Neural progenitor cell (in vitro differentiated cells): ENCODE data around the gene MRTFB. TPM values are rescaled to one million over a fixed set of nuclear protein-coding genes. Genes with fewer than 3 reads are reported as not detected.
A peak's percentile ranks its signal among the peaks of the same experiment; 100 is the strongest.
"Not testable (repeated sequence)": the region's sequence is repeated elsewhere in the genome, so short reads cannot be mapped to it uniquely, and the experiment has no call there.

Source experiments
- DNase-seq: peaks from one replicate; pipeline ENCODE4 v3.0.0-alpha.2; 2016; ENCODE audit warnings: low spot score
- H2AFZ ChIP-seq: fragments of 200-600 bp; sonication (generic); replicated peaks from 2 replicates; pipeline ENCODE4 v1.6.1; 2016; ENCODE audit warnings: antibody characterized with exemption
- H3F3A ChIP-seq: fragments of 200-600 bp; sonication (generic); 2 replicates; pipeline ENCODE4 v1.6.1; 2016; ENCODE audit warnings: antibody characterized with exemption, low read depth
- H3K27ac ChIP-seq: fragments of 200-600 bp; sonication (generic); 2 replicates; pipeline ENCODE4 v1.5.1; 2016; ENCODE audit warnings: mild to moderate bottlenecking
- H3K27me3 ChIP-seq: fragments of 200-600 bp; sonication (generic); 2 replicates; pipeline ENCODE4 v1.6.1; 2016; ENCODE audit warnings: mild to moderate bottlenecking, moderate library complexity
- H3K36me3 ChIP-seq: fragments of 200-600 bp; sonication (generic); 2 replicates; pipeline ENCODE4 v1.5.1; 2016
- H3K4me1 ChIP-seq: fragments of 200-600 bp; sonication (generic); 2 replicates; pipeline ENCODE4 v1.6.1; 2016; ENCODE audit warnings: mixed run types
- H3K4me2 ChIP-seq: fragments of 200-600 bp; sonication (generic); 2 replicates; pipeline ENCODE4 v1.6.1; 2016
- H3K4me3 ChIP-seq: fragments of 200-600 bp; sonication (generic); 2 replicates; pipeline ENCODE4 v1.5.1; 2016
- H3K79me2 ChIP-seq: fragments of 200-600 bp; sonication (generic); 2 replicates; pipeline ENCODE4 v1.6.1; 2016; ENCODE audit warnings: low read depth
- H3K9ac ChIP-seq: fragments of 200-600 bp; sonication (generic); 2 replicates; pipeline ENCODE4 v1.6.1; 2016
- H3K9me3 ChIP-seq: fragments of 200-600 bp; sonication (generic); 2 replicates; pipeline ENCODE4 v1.5.1; 2016; ENCODE audit warnings: low read depth
- H4K20me1 ChIP-seq: fragments of 200-600 bp; sonication (generic); 2 replicates; pipeline ENCODE4 v1.6.1; 2016; ENCODE audit warnings: low read depth
- H3K27ac Mint-ChIP-seq: 3 replicates; pipeline ENCODE4 v1.8.0; 2021; ENCODE audit warnings: mixed read lengths
- H3K27me3 Mint-ChIP-seq: 2 replicates; pipeline ENCODE4 v1.8.0; 2022; ENCODE audit warnings: low read depth, mild to moderate bottlenecking, inconsistent platforms, moderate library complexity, mixed read lengths; ENCODE audit not compliant: insufficient read depth
- H3K36me3 Mint-ChIP-seq: 3 replicates; pipeline ENCODE4 v1.8.0; 2021; ENCODE audit warnings: mixed read lengths
- H3K4me1 Mint-ChIP-seq: 3 replicates; pipeline ENCODE4 v1.8.0; 2021; ENCODE audit warnings: mixed read lengths
- H3K4me3 Mint-ChIP-seq: 3 replicates; pipeline ENCODE4 v1.8.0; 2021; ENCODE audit warnings: mild to moderate bottlenecking, moderate library complexity, mixed read lengths
- H3K9me3 Mint-ChIP-seq: 3 replicates; pipeline ENCODE4 v1.8.0; 2020; ENCODE audit warnings: mixed read lengths
- CTCF ChIP-seq: fragments of 200-600 bp; sonication (generic); IDR thresholded peaks from 2 replicates; pipeline ENCODE4 v1.5.1; 2017; ENCODE audit warnings: antibody characterized with exemption, mild to moderate bottlenecking
- EZH2 ChIP-seq: fragments of 200-600 bp; sonication (generic); IDR thresholded peaks from 2 replicates; pipeline ENCODE4 v1.6.1; 2017; ENCODE audit warnings: antibody characterized with exemption, mild to moderate bottlenecking, moderate library complexity
- EZH2phosphoT487 ChIP-seq: fragments of 200-600 bp; sonication (generic); IDR thresholded peaks from 2 replicates; pipeline ENCODE4 v1.6.1; 2017; ENCODE audit warnings: antibody characterized with exemption
- total RNA-seq: library from RNA; depleted of rRNA; stranded (reverse); fragments of >200 nt; gene quantifications from 2 replicates; pipeline ENCODE4 v1.2.3, GENCODE V29; 2015; ENCODE audit warnings: low replicate concordance

Gene MRTFB
- total RNA-seq, 1 donor from 2014 or later, result 26.8 TPM

GRCh38 chr16:14043278-14043677, 27.8 kb upstream of the MRTFB start:
- TF ChIP-seq EZH2phosphoT487, result no peak
- no peak for TF ChIP-seq CTCF
- TF ChIP-seq EZH2, result no peak
- Histone ChIP-seq H3K36me3 (no peaks in the 10 kb centered on the region), H3K4me1 (peaks cover 11% of the 10 kb centered on the region), H4K20me1 (no peaks in the 10 kb centered on the region), H3K9ac (no peak overlapping the region), H3K27me3 (no peaks in the 10 kb centered on the region), H3K4me3 (no peak overlapping the region), H3K79me2 (no peaks in the 10 kb centered on the region), H3K4me2 (no peak overlapping the region), H3K27ac (no peak overlapping the region), H3K9me3 (no peaks in the 10 kb centered on the region), H2AFZ (no peak overlapping the region), H3F3A (peaks cover 8% of the 10 kb centered on the region)
- DNase-seq, result no peak
- H3K27ac Mint-ChIP-seq, result no peak overlapping the region
- no peaks in the 10 kb centered on the region for H3K36me3 Mint-ChIP-seq
- H3K4me3 Mint-ChIP-seq, result no peak overlapping the region
- H3K4me1 Mint-ChIP-seq, result peaks cover 2% of the 10 kb centered on the region
- H3K27me3 Mint-ChIP-seq, result no peaks in the 10 kb centered on the region
- peaks cover 1% of the 10 kb centered on the region for H3K9me3 Mint-ChIP-seq

- no peaks in the 10 kb centered on the region for H4K20me1 ChIP-seq
- peaks cover 2% of the 10 kb centered on the region for H3K4me1 Mint-ChIP-seq
- no peak overlapping the region for H3K4me2 ChIP-seq
- H3K36me3 ChIP-seq, result no peaks in the 10 kb centered on the region
- TF ChIP-seq CTCF, result no peak
- no peak for TF ChIP-seq EZH2
- no peak for TF ChIP-seq EZH2phosphoT487
- no peaks in the 10 kb centered on the region for H3K27me3 ChIP-seq
- no peak overlapping the region for H3K4me3 Mint-ChIP-seq
- no peaks in the 10 kb centered on the region for H3K36me3 Mint-ChIP-seq
- peaks cover 11% of the 10 kb centered on the region for H3K4me1 ChIP-seq
- H3K27ac Mint-ChIP-seq, result no peak overlapping the region
- no peak for DNase-seq
- no peak overlapping the region for H3K9ac ChIP-seq
- no peak overlapping the region for H3K27ac ChIP-seq
- H3K27me3 Mint-ChIP-seq, result no peaks in the 10 kb centered on the region
- H3K9me3 Mint-ChIP-seq, result peaks cover 1% of the 10 kb centered on the region
- H3K4me3 ChIP-seq, result no peak overlapping the region
- peaks cover 8% of the 10 kb centered on the region for H3F3A ChIP-seq
- H3K9me3 ChIP-seq, result no peaks in the 10 kb centered on the region
- no peak overlapping the region for H2AFZ ChIP-seq
- H3K79me2 ChIP-seq, result no peaks in the 10 kb centered on the region
These were observed 27.3 kb upstream of the MRTFB start for GRCh38 chr16:14043793-14044192.

- peaks cover 18% of the 10 kb centered on the region for H3K4me1 ChIP-seq
- H3K27me3 ChIP-seq, DNase-seq, H3K79me2 ChIP-seq, H3K4me1 Mint-ChIP-seq, H3K27me3 Mint-ChIP-seq, H3K27ac Mint-ChIP-seq, H3K36me3 ChIP-seq, H3K9me3 Mint-ChIP-seq, H3K4me3 Mint-ChIP-seq, H3K36me3 Mint-ChIP-seq, H3K4me3 ChIP-seq, H3K9me3 ChIP-seq, H3K4me2 ChIP-seq, H4K20me1 ChIP-seq, H3K27ac ChIP-seq, H3F3A ChIP-seq, H3K9ac ChIP-seq, H2AFZ ChIP-seq: not testable (repeated sequence)
These were observed 23.8 kb upstream of the MRTFB start for GRCh38 chr16:14047121-14047859.

GRCh38 chr16:14050291-14051027, 20.7 kb upstream of the MRTFB start:
- DNase-seq, result peak; percentile 51
- no peaks in the 10 kb centered on the region for H3K27me3 Mint-ChIP-seq
- H3K4me2 ChIP-seq, result peak overlapping the region; percentile 15

More at GRCh38 chr16:14050291-14051027, 20.7 kb upstream of the MRTFB start:
- Mint-ChIP-seq H3K4me3 (no peak overlapping the region), H3K9me3 (peaks cover 3% of the 10 kb centered on the region), H3K27ac (no peak overlapping the region), H3K36me3 (no peaks in the 10 kb centered on the region), H3K4me1 (no peaks in the 10 kb centered on the region)
- Histone ChIP-seq H3K9me3 (no peaks in the 10 kb centered on the region), H3K79me2 (no peaks in the 10 kb centered on the region), H3K27me3 (no peaks in the 10 kb centered on the region), H3K4me1 (peaks cover 7% of the 10 kb centered on the region), H3K4me3 (no peak overlapping the region), H3F3A (no peaks in the 10 kb centered on the region), H4K20me1 (no peaks in the 10 kb centered on the region), H3K9ac (no peak overlapping the region), H3K36me3 (no peaks in the 10 kb centered on the region), H3K27ac (no peak overlapping the region), H2AFZ (peak overlapping the region; percentile 20)
- TF ChIP-seq EZH2, result no peak
- no peak for TF ChIP-seq CTCF
- TF ChIP-seq EZH2phosphoT487, result no peak
